HepG2 (cell line): ENCODE data around the gene GPD1. TPM values are rescaled to one million over a fixed set of nuclear protein-coding genes. Genes with fewer than 3 reads are reported as not detected.

Source experiments
- ISL2 ChIP-seq: sonication (generic); formaldehyde crosslinking; IDR thresholded peaks from 2 replicates; pipeline ENCODE4 v1.5.0; 2020; ENCODE audit warnings: missing genetic modification reagents
- MXD3 ChIP-seq: IDR thresholded peaks from 2 replicates; pipeline ENCODE4 v1.6.1; 2016; ENCODE audit warnings: mild to moderate bottlenecking, missing biosample characterization, missing genetic modification reagents
- NR2F6 ChIP-seq, 2 experiments: IDR thresholded peaks; 2 replicates each; pipeline ENCODE4 v1.6.1; 2016; ENCODE audit warnings: antibody characterized with exemption in 1 of 2, mild to moderate bottlenecking in 1 of 2
- PHF5A ChIP-seq: IDR thresholded peaks from one replicate; pipeline ENCODE4 v1.6.1; 2018; ENCODE audit warnings: low read depth, missing genetic modification reagents; ENCODE audit not compliant: unreplicated experiment
- RAD21 ChIP-seq: fragments of 450-650 bp; formaldehyde crosslinking; IDR thresholded peaks from 2 replicates; pipeline ENCODE4 v1.5.0; 2020; ENCODE audit warnings: mild to moderate bottlenecking
- SIN3A ChIP-seq: IDR thresholded peaks from 2 replicates; pipeline ENCODE4 v1.6.1; 2011; ENCODE audit warnings: low read depth, mild to moderate bottlenecking, control low read depth, low read length, borderline replicate concordance
- ZBTB10 ChIP-seq: sonication (generic); formaldehyde crosslinking; IDR thresholded peaks from 2 replicates; pipeline ENCODE4 v1.4.0; 2020; ENCODE audit warnings: missing genetic modification reagents, borderline replicate concordance
- ZC3H4 ChIP-seq: sonication (generic); formaldehyde crosslinking; IDR thresholded peaks from 2 replicates; pipeline ENCODE4 v1.4.0; 2020; ENCODE audit warnings: missing genetic modification reagents, borderline replicate concordance
- ZNF260 ChIP-seq: sonication (generic); formaldehyde crosslinking; IDR thresholded peaks from 2 replicates; pipeline ENCODE4 v1.4.0; 2020; ENCODE audit warnings: missing genetic modification reagents, low read depth, mild to moderate bottlenecking, borderline replicate concordance
- ZNF34 ChIP-seq: sonication (generic); formaldehyde crosslinking; IDR thresholded peaks from 2 replicates; pipeline ENCODE4 v1.4.0; 2020; ENCODE audit warnings: mild to moderate bottlenecking, missing genetic modification reagents, borderline replicate concordance
- ZNF562 ChIP-seq: sonication (generic); formaldehyde crosslinking; IDR thresholded peaks from 2 replicates; pipeline ENCODE4 v1.8.0; 2022; ENCODE audit warnings: missing genetic modification reagents, borderline replicate concordance
- ZNF879 ChIP-seq: sonication (generic); formaldehyde crosslinking; IDR thresholded peaks from 2 replicates; pipeline ENCODE4 v1.8.1; 2023; ENCODE audit warnings: missing genetic modification reagents
- polyA plus RNA-seq, 8 experiments: library from polyadenylated mRNA; depleted of rRNA in 3 of 8; stranded (reverse) in 7 of 8; unstranded in 1 of 8; fragments of >200 nt; fragmentation: Illumina TruSeq in 4 of 8; extraction: Trizol in 4 of 8; gene quantifications; 2 replicates each; pipeline versions ENCODE4 v1.2.1 to v1.2.3, GENCODE V29; 2011 to 2016; ENCODE audit warnings: low read depth in 4 of 8, missing spikeins in 1 of 8, mixed read lengths in 1 of 8; ENCODE audit not compliant: insufficient read depth in 1 of 8
- total RNA-seq, 5 experiments: library from RNA; depleted of rRNA; stranded (reverse); fragments of >200 nt; fragmentation: Illumina TruSeq; extraction: Trizol; gene quantifications; 2 replicates each; pipeline ENCODE4 v1.2.3, GENCODE V29; 2016; ENCODE audit warnings: low read depth in 1 of 5

Gene GPD1
- total and polyA plus RNA-seq, 2 of the 13 experiments (the other 11 are each of a cell fraction or from before 2014, with no cell fraction given): 3.7 to 30.6 TPM

GRCh38 chr12:50132505-50133135 is 28.8 kb downstream of the GPD1 start (continued):
- no peak for TF ChIP-seq ZNF260
- TF ChIP-seq ZNF879 (CRISPR knock-in tag): no peak
- no peak for TF ChIP-seq ZNF34 (CRISPR knock-in tag)
- TF ChIP-seq NR2F6 (IDR thresholded peaks at IDR 0.05): peak; percentile 64
- TF ChIP-seq NR2F6 (CRISPR knock-in tag; IDR thresholded peaks at IDR 0.05): peak; percentile 38; the same call in 1 of the 2 replicates
- no peak for TF ChIP-seq ZBTB10 (CRISPR knock-in tag)
- peak; percentile 44; the same call in 1 of the 2 replicates for TF ChIP-seq RAD21 (CRISPR knock-in tag)
- no peak for TF ChIP-seq ZNF562 (CRISPR knock-in tag)
- no peak for TF ChIP-seq ISL2
- TF ChIP-seq MXD3 (CRISPR knock-in tag): no peak
- no peak for TF ChIP-seq ZC3H4 (CRISPR knock-in tag)
- TF ChIP-seq PHF5A (CRISPR knock-in tag): no peak
- TF ChIP-seq SIN3A: no peak
